Limb (tissue), 2 donors: ENCODE measurements around the gene ABR.
"Not testable (repeated sequence)": the region's sequence is repeated elsewhere in the genome, so short reads cannot be mapped to it uniquely, and the experiment has no call there.

Experiments used
- DNase-seq, 2 donors: peaks; one replicate each; pipeline ENCODE4 v3.0.0-alpha.2; 2016; ENCODE audit errors: extremely low spot score in 2 of 2

Gene ABR

DNA sequence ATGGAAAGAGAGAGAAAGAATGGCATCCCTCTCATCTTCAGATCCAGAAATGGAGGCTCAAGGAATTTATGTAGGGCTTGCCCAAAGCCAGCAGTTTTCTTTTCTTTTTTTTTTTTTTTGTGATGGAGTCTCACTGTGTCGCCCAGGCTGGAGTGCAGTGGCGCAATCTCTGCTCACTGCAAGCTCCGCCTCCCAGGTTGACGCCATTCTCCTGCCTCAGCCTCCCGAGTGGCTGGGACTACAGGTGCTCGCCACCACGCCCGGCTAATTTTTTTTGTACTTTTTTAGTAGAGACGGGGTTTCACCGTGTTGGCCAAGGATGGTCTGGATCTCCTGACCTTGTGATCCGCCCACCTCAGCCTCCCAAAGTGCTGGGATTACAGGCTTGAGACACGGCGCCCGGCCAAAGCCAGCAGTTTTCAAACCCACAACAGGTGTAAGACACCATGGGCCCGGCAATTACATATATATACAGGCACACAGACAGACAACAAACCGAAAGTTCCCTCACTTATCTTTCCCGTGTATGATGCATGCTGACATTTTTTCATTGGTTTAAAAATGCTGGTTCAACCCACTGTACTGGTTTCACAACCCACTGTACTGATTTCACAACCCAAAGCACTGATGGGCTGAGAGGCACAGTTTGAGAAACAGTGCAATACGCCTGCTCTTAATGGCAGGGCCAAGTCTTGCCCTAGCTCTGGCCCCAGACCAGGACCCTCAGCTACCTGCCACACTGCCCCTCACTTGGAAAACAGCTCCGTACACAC, 81.6 kb downstream of the ABR start:
- DNase-seq, result not testable (repeated sequence)

- DNase-seq, result no peak
These were observed 83.6 kb downstream of the ABR start for GRCh38 chr17:1096215-1096614.

GRCh38 chr17:1095853-1096173, 84.0 kb downstream of the ABR start:
- DNase-seq, result no peak

- no peak for DNase-seq
These were observed 84.5 kb downstream of the ABR start for GRCh38 chr17:1095090-1095852.

- DNase-seq, result no peak
These were observed 85.2 kb downstream of the ABR start for GRCh38 chr17:1094591-1094990.

- DNase-seq, result no peak
These were observed 87.9 kb downstream of the ABR start for GRCh38 chr17:1091900-1092299.

GRCh38 chr17:1091190-1091534, 88.6 kb downstream of the ABR start:
- no peak for DNase-seq

- no peak for DNase-seq
These were observed 89.2 kb downstream of the ABR start for GRCh38 chr17:1090465-1091189.

GRCh38 chr17:1089915-1090314, 89.9 kb downstream of the ABR start:
- no peak for DNase-seq

- DNase-seq, result peak in 1 of 2 donors; percentile 65
These were observed 92.2 kb downstream of the ABR start for GRCh38 chr17:1087381-1088241.

DNA sequence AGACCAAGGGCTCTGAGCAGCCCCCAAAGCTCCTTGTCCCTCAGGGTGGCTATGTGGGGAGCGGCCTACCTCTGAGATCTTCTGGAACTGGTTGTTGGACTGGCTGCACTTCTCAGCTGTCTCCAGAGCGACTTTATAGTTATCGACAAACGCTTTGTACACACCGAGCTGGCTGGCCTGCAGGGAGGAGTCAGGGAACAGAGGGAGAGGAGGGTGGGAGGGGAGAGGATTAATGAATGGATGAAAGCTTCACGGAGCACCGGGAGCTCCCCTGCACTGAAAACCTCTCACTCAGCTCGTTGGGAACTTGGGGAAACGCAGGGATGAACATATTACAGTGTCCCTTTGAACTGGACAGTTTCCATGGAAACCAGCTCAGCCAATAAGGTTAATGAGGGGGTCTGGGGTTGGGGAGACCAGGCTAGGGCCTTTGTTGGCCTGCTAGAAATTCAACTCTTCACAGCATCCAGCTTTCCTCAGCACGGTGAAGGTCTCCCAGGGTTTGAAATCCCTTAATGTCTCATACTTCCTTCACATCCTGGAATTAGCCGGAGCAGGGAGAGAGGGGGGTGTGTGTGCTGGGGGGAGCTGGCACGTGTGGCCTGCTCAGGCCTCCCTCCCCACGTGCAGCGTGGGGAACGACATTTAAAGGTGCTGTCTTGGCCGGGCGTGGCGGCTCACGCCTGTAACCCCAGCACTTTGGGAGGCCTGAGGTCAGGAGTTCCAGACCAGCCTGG, 96.2 kb downstream of the ABR start:
- no peak for DNase-seq

GRCh38 chr17:1082579-1082978, 97.2 kb downstream of the ABR start:
- DNase-seq, result no peak

- peak in 1 of 2 donors; percentile 82 for DNase-seq
These were observed 100.8 kb downstream of the ABR start for GRCh38 chr17:1078831-1079561.

GRCh38 chr17:1077986-1078711, 101.6 kb downstream of the ABR start:
- DNase-seq, result peak in 1 of 2 donors; percentile 64

GRCh38 chr17:1077581-1077985, 102.2 kb downstream of the ABR start:
- peak in 1 of 2 donors; percentile 51 for DNase-seq

GRCh38 chr17:1076982-1077302, 102.8 kb downstream of the ABR start:
- no peak for DNase-seq

- no peak for DNase-seq
These were observed 103.3 kb downstream of the ABR start for GRCh38 chr17:1076299-1076981.

DNA sequence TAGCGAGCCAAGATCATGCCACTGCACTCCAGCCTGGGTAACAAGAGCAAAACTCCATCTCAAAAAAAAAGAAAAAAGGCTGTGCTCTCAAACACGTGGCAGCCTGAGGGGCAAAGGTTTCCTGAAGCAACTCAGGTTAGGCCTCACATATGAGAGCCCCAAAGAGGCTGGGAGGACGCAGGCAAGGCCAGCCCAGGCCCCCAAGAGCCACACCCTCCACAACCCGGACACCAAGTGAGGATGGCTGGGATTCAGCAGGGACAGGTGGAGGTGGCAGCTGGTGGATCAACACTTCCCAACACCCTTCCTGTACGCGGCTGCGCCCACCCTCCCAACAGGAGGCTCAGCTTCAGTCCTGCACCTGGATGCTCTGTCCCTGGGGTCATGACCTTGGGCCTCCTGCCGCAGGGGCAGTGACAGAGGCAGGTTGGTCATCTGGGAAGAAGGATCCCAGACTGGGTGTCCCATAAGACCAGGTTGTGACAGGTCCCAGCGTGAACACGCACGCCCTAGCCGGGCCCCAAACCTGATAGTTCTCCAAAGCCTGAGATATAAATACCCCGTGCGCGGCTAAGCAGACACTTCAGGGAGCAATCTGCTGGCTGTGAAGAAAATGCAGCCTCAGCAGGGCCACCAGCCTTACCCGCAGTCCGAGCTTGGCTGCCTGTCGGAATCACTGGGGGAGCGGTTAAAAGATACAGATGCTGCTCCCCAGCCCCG, 104.7 kb downstream of the ABR start:
- no peak for DNase-seq
